Astrocyte (in vitro differentiated cells and primary cell): ENCODE data around the gene ARL17B. TPM values are rescaled to one million over a fixed set of nuclear protein-coding genes. Genes with fewer than 3 reads are reported as not detected.
"Not testable (repeated sequence)": the region's sequence is repeated elsewhere in the genome, so short reads cannot be mapped to it uniquely, and the experiment has no call there.

Experiments used
- DNase-seq: peaks from one replicate; pipeline ENCODE4 v3.0.0-alpha.2; 2010; ENCODE audit warnings: low read depth
- FAIRE-seq: peaks from 2 replicates; lab custom pipeline; 2011; peaks lifted over from hg19 to GRCh38; lab: Jason Lieb, UNC
- H2AFZ ChIP-seq: 2 replicates; pipeline ENCODE4 v1.6.0; 2012; ENCODE audit warnings: low read depth, low read length, inconsistent platforms
- H3K27ac ChIP-seq: 2 replicates; pipeline ENCODE4 v1.5.1; 2011; ENCODE audit warnings: low read depth, low read length, inconsistent platforms
- H3K27me3 ChIP-seq: 2 replicates; pipeline ENCODE4 v1.6.0; 2011; ENCODE audit warnings: low read length, inconsistent platforms; ENCODE audit not compliant: insufficient read depth
- H3K36me3 ChIP-seq: 2 replicates; pipeline ENCODE4 v1.5.1; 2011; ENCODE audit warnings: low read length, inconsistent platforms; ENCODE audit not compliant: insufficient read depth
- H3K4me1 ChIP-seq: 2 replicates; pipeline ENCODE4 v1.5.1; 2011; ENCODE audit warnings: low read length, inconsistent platforms; ENCODE audit not compliant: insufficient read depth
- H3K4me2 ChIP-seq: 2 replicates; pipeline ENCODE4 v1.6.0; 2012; ENCODE audit warnings: low read length, inconsistent platforms
- H3K4me3 ChIP-seq: 2 replicates; pipeline ENCODE4 v1.5.1; 2011; ENCODE audit warnings: low read depth, mild to moderate bottlenecking, low read length, inconsistent platforms; ENCODE audit not compliant: insufficient read depth
- H3K79me2 ChIP-seq: 2 replicates; pipeline ENCODE4 v1.6.0; 2012; ENCODE audit warnings: mild to moderate bottlenecking, low read length, inconsistent platforms; ENCODE audit not compliant: insufficient read depth
- H3K9ac ChIP-seq: 2 replicates; pipeline ENCODE4 v1.6.0; 2012; ENCODE audit warnings: mild to moderate bottlenecking, low read length, inconsistent platforms
- H3K9me3 ChIP-seq: 2 replicates; pipeline ENCODE4 v1.5.1; 2012; ENCODE audit warnings: low read depth, mild to moderate bottlenecking, low read length, inconsistent platforms; ENCODE audit not compliant: insufficient read depth
- H4K20me1 ChIP-seq: 2 replicates; pipeline ENCODE4 v1.6.0; 2012; ENCODE audit warnings: low read length, inconsistent platforms; ENCODE audit not compliant: insufficient read depth
- H3K27ac Mint-ChIP-seq: one replicate; pipeline ENCODE4 v1.8.0; 2021; ENCODE audit warnings: mild to moderate bottlenecking, mixed read lengths; ENCODE audit not compliant: unreplicated experiment
- H3K27me3 Mint-ChIP-seq: one replicate; pipeline ENCODE4 v1.8.0; 2021; ENCODE audit warnings: low read depth, mixed read lengths; ENCODE audit not compliant: unreplicated experiment
- H3K36me3 Mint-ChIP-seq: one replicate; pipeline ENCODE4 v1.8.0; 2021; ENCODE audit warnings: low read depth, mixed read lengths; ENCODE audit not compliant: unreplicated experiment
- H3K4me1 Mint-ChIP-seq: one replicate; pipeline ENCODE4 v1.8.0; 2021; ENCODE audit warnings: low read depth, mixed read lengths; ENCODE audit not compliant: unreplicated experiment
- H3K4me3 Mint-ChIP-seq: one replicate; pipeline ENCODE4 v1.8.0; 2021; ENCODE audit warnings: mild to moderate bottlenecking, moderate library complexity, mixed read lengths; ENCODE audit not compliant: unreplicated experiment
- H3K9me3 Mint-ChIP-seq: one replicate; pipeline ENCODE4 v1.8.0; 2021; ENCODE audit warnings: mild to moderate bottlenecking, mixed read lengths; ENCODE audit not compliant: unreplicated experiment
- EZH2 ChIP-seq: IDR thresholded peaks from 2 replicates; pipeline ENCODE4 v1.6.1; 2012; ENCODE audit warnings: mild to moderate bottlenecking, low read length, inconsistent platforms; ENCODE audit not compliant: insufficient read depth
- total RNA-seq: library from RNA; stranded (reverse); gene quantifications from 2 replicates; pipeline ENCODE4 v1.2.1, GENCODE V29; 2021
- TF ChIP-seq, protein P1 (sequence below): IDR thresholded peaks from 2 replicates; pipeline ENCODE4 v1.5.1; 2011; ENCODE audit warnings: low read depth, mild to moderate bottlenecking, inconsistent platforms, low read length, moderate library complexity; ENCODE audit not compliant: insufficient read depth

ARL17B gene
- total RNA-seq, 1 donor from 2014 or later, result 12.2 TPM

DNA sequence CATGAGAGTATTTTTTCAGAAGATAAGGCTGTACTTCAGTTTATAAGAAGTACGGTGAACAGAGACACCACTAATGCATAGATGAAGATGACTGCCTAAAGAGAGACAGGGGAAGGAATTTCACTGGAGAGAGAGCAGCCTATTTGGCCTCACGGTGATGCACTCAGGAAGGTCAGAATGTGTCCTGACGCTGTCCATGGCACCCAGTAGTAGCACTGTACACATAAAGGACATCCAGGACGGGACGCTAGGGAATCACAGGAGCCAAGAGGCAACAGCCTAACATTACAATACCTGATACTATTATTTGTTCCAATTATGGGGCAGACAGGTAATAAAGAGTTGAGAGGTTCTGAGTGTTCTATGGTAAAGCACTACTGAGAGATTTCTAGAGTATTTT is 91.5 kb downstream of the ARL17B start:
- DNase-seq (no peak), FAIRE-seq (no peak)
- Mint-ChIP-seq H3K27ac (no peak overlapping the region), H3K9me3 (no peaks in the 10 kb centered on the region), H3K4me1 (peaks cover 10% of the 10 kb centered on the region), H3K27me3 (peaks cover 44% of the 10 kb centered on the region), H3K4me3 (no peak overlapping the region), H3K36me3 (no peaks in the 10 kb centered on the region)
- no peaks in the 10 kb centered on the region for H3K36me3 ChIP-seq
- H3K4me1 ChIP-seq, result peaks cover 8% of the 10 kb centered on the region
- no peaks in the 10 kb centered on the region for H3K9me3 ChIP-seq
- no peak overlapping the region for H3K4me2 ChIP-seq
- no peak overlapping the region for H3K9ac ChIP-seq
- H2AFZ ChIP-seq, result no peak overlapping the region
- TF ChIP-seq, protein P1, sequence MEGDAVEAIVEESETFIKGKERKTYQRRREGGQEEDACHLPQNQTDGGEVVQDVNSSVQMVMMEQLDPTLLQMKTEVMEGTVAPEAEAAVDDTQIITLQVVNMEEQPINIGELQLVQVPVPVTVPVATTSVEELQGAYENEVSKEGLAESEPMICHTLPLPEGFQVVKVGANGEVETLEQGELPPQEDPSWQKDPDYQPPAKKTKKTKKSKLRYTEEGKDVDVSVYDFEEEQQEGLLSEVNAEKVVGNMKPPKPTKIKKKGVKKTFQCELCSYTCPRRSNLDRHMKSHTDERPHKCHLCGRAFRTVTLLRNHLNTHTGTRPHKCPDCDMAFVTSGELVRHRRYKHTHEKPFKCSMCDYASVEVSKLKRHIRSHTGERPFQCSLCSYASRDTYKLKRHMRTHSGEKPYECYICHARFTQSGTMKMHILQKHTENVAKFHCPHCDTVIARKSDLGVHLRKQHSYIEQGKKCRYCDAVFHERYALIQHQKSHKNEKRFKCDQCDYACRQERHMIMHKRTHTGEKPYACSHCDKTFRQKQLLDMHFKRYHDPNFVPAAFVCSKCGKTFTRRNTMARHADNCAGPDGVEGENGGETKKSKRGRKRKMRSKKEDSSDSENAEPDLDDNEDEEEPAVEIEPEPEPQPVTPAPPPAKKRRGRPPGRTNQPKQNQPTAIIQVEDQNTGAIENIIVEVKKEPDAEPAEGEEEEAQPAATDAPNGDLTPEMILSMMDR, result no peak
- no peak for TF ChIP-seq EZH2
- no peak overlapping the region for H3K4me3 ChIP-seq
- no peaks in the 10 kb centered on the region for H3K79me2 ChIP-seq
- H3K27me3 ChIP-seq, result peaks cover 11% of the 10 kb centered on the region
- H3K27ac ChIP-seq, result no peak overlapping the region
- no peaks in the 10 kb centered on the region for H4K20me1 ChIP-seq

DNA sequence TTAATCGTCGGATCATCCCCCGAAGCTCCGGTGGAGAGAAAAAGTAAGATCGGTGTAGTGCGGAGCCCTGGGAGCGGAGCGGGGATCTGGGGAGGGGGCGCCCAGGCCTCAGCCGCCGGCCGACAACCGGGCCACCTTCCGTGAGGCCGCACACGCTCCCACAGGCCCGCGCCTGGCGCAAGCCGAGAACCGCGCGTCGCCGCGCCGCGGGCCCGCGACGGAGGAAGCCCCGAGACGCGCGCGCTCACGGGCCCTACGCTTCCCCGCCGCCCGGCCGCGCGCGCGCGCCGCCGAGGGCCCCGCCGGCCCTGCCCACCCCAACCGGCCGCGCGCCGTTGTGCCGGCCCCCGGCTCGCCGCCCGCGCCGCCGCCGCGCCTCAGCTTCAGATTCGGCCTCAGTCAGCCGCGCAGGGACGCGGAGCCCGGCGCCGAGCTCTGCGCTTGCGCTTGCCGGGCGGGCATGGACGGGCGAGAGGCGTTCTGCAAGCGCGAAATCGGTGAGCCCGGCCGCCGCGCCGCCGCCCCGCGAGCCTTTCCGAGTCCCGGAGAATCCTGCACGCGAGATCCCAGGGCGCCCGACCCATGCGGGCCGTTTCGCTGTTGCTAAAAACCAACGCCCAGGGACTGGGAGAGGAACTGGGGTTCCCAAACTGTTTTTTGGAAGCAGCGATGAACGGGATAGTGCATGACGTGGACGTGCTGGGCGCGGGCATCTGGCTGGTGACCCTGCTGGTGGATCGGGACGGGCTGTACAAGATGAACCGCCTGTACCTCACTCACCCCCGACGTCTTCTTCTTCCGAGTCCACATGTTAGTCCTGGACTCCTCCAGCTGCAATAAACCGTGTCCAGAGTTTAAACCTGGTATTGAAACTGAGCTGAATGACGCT is 94.7 kb downstream of the ARL17B start:
- Mint-ChIP-seq H3K27ac (peak overlapping the region; percentile 64), H3K4me1 (peaks cover 21% of the 10 kb centered on the region), H3K9me3 (no peaks in the 10 kb centered on the region), H3K27me3 (peaks cover 49% of the 10 kb centered on the region), H3K4me3 (peak overlapping the region; percentile 89), H3K36me3 (no peaks in the 10 kb centered on the region)
- Histone ChIP-seq H3K4me1 (peaks cover 19% of the 10 kb centered on the region), H4K20me1 (no peaks in the 10 kb centered on the region), H3K9me3 (no peaks in the 10 kb centered on the region), H3K79me2 (no peaks in the 10 kb centered on the region), H2AFZ (peak overlapping the region; percentile 91), H3K27me3 (peaks cover 2% of the 10 kb centered on the region), H3K27ac (peak overlapping the region; percentile 69), H3K4me3 (peak overlapping the region; percentile 77), H3K4me2 (peak overlapping the region; percentile 95), H3K9ac (peak overlapping the region; percentile 85), H3K36me3 (no peaks in the 10 kb centered on the region)
- TF ChIP-seq, protein P1, result no peak
- TF ChIP-seq EZH2, result no peak
- DNase-seq (peak; percentile 79), FAIRE-seq (no peak)

DNA sequence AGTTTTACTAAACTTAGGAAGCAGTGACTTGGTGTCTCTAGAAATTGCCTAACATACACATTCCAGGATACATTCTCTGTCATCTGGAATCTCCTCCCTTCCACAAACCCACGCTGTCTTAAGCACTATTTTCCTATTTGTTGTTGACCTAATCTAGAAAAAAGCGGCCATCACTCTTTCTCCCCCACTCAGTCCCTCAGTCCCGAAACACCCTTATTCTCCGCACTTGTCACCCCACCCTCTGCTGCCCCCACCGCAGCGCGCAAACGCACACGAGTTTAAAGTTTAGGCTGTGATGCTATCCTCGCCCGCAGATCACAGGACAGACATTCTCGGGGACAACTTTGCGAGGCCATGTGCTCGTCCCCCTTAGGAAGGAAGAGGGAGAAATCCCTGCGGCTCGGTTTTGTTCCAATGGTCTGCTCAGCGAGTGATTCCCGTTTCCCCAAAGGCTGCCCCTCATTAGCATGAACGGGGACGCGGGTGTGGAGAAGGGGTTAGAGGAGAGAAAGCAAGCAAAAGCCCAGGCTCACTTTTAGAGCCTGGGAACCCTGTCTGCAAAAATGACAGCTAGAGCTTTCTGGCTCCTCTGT is 95.4 kb downstream of the ARL17B start:
- H3K4me3 Mint-ChIP-seq, result peak overlapping the region; percentile 89
- H3K4me2 ChIP-seq, result peak overlapping the region; percentile 95
- H3K27ac ChIP-seq, result peak overlapping the region; percentile 69
- not testable (repeated sequence) for H3K27me3 ChIP-seq, H3K9me3 ChIP-seq, H3K36me3 Mint-ChIP-seq, H3K36me3 ChIP-seq, FAIRE-seq, H3K9me3 Mint-ChIP-seq, H4K20me1 ChIP-seq, H3K79me2 ChIP-seq
- peak overlapping the region; percentile 74 for H2AFZ ChIP-seq
- H3K9ac ChIP-seq, result peak overlapping the region; percentile 82
- DNase-seq, result peak; percentile 36
- H3K4me3 ChIP-seq, result peak overlapping the region; percentile 53
- H3K27me3 Mint-ChIP-seq, result peaks cover 50% of the 10 kb centered on the region
- H3K4me1 ChIP-seq, result peaks cover 19% of the 10 kb centered on the region
- peak overlapping the region; percentile 64 for H3K27ac Mint-ChIP-seq
- peaks cover 21% of the 10 kb centered on the region for H3K4me1 Mint-ChIP-seq
